ENCODE results near the gene PDE8B. TPM values are rescaled to one million over a fixed set of nuclear protein-coding genes. Genes with fewer than 3 reads are reported as not detected.

PDE8B gene
- polyA plus RNA-seq, 1 of the 3 experiments (the other 2 are of a cell fraction), result not detected

DNA sequence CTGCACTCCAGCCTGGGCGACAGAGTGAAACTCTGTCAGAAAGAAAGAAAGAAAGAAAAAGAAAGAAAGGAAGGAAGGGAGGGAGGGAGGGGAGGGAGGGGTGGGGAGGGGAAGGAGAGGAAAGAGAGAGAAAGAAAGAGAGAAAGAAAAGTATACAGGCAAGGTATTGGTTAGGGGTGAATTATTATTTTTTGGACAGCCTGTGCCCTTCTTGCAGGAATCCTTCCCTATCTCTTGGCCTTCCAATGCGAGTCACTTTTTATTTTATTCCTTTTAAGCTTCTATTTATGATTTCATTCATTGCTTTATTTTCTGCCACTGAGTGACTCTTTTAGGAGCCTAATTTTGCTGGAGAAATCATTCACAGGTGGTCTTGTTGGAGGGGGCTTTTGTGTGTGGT lies 98.7 kb downstream of the PDE8B start (continued):
- TF ChIP-seq, protein P1, sequence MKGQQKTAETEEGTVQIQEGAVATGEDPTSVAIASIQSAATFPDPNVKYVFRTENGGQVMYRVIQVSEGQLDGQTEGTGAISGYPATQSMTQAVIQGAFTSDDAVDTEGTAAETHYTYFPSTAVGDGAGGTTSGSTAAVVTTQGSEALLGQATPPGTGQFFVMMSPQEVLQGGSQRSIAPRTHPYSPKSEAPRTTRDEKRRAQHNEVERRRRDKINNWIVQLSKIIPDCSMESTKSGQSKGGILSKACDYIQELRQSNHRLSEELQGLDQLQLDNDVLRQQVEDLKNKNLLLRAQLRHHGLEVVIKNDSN (IDR thresholded peaks at IDR 0.05; ENCODE audit: borderline replicate concordance, low read depth), result no peak

DNA sequence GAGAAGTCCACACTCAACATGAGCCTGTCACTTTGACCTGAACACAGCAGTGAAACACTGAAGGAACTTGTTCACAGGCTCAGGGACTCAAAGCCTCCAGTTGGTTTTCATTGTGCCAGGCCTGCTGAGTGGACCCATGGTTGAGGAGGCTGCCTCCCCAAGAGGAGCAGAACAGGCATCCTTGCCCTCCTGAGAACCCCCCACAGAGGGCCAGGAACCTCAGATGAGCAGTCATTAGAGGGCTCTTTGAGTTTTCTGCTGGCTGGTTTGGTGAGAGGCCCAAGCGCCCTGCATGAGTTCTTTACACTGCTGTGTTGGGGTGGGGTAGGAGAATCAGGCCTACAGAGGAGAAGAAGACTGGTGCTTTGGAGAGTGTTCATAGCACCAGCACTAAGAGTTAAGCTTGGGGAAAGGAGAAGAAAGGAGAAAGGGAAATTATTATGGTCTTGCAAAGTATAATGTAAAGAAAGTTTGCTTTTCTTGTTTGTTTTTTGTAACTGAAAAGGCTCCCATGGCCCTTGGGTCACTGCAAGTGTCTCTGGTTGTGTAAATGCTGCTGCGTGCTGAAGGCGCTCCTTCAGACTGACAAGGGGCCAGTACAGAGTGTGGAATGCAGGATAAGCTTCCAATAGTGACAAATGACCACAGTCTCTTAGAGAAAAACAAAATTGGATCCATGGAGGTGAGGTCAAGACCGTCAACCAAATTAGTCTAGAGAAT lies 100.2 kb downstream of the PDE8B start:
- no peaks in the 10 kb centered on the region for H3K27me3 ChIP-seq (ENCODE audit: insufficient read depth)
- no peak for TF ChIP-seq RXRA (IDR thresholded peaks at IDR 0.05; ENCODE audit: borderline replicate concordance, low read depth)
- TF ChIP-seq YY1 (IDR thresholded peaks at IDR 0.05; ENCODE audit: low read depth), result no peak
- TF ChIP-seq, protein P1 (IDR thresholded peaks at IDR 0.05; ENCODE audit: borderline replicate concordance, low read depth), result no peak
- TF ChIP-seq EZH2phosphoT487 (IDR thresholded peaks at IDR 0.05; ENCODE audit: borderline replicate concordance, low read depth), result no peak
- TF ChIP-seq FOXJ3 (CRISPR knock-in tag; IDR thresholded peaks at IDR 0.05), result no peak
- TF ChIP-seq, protein P2, sequence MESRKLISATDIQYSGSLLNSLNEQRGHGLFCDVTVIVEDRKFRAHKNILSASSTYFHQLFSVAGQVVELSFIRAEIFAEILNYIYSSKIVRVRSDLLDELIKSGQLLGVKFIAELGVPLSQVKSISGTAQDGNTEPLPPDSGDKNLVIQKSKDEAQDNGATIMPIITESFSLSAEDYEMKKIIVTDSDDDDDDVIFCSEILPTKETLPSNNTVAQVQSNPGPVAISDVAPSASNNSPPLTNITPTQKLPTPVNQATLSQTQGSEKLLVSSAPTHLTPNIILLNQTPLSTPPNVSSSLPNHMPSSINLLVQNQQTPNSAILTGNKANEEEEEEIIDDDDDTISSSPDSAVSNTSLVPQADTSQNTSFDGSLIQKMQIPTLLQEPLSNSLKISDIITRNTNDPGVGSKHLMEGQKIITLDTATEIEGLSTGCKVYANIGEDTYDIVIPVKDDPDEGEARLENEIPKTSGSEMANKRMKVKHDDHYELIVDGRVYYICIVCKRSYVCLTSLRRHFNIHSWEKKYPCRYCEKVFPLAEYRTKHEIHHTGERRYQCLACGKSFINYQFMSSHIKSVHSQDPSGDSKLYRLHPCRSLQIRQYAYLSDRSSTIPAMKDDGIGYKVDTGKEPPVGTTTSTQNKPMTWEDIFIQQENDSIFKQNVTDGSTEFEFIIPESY (IDR thresholded peaks at IDR 0.05; ENCODE audit: borderline replicate concordance, low read depth), result no peak
- TF ChIP-seq, protein P3, sequence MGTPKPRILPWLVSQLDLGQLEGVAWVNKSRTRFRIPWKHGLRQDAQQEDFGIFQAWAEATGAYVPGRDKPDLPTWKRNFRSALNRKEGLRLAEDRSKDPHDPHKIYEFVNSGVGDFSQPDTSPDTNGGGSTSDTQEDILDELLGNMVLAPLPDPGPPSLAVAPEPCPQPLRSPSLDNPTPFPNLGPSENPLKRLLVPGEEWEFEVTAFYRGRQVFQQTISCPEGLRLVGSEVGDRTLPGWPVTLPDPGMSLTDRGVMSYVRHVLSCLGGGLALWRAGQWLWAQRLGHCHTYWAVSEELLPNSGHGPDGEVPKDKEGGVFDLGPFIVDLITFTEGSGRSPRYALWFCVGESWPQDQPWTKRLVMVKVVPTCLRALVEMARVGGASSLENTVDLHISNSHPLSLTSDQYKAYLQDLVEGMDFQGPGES (IDR thresholded peaks at IDR 0.05; ENCODE audit: low read depth, low read length), result no peak
- TF ChIP-seq SMC3 (IDR thresholded peaks at IDR 0.05; ENCODE audit: low read depth, low read length), result no peak
- TF ChIP-seq ELF1 (IDR thresholded peaks at IDR 0.05), result no peak
- TF ChIP-seq NRF1 (IDR thresholded peaks at IDR 0.05; ENCODE audit: low read depth, low read length), result no peak
- no peak for TF ChIP-seq JUND (IDR thresholded peaks at IDR 0.05)
- no peak overlapping the region for H3K9ac ChIP-seq
- WGBS (ENCODE audit: low lambda C conversion rate), result 57% methylated on average over 4 of the region's 4 CpGs
- no peak overlapping the region for H3K27ac ChIP-seq (ENCODE audit: low read depth in 2 of 2, low read length in 1 of 2)
- H3K4me2 ChIP-seq, result no peak overlapping the region
- H3K36me3 ChIP-seq (replicated peaks in 1 of 2; ENCODE audit: control insufficient read depth in 1 of 2, insufficient read depth in 2 of 2, low read length in 1 of 2), result no peaks in the 10 kb centered on the region
- H2AFZ ChIP-seq (ENCODE audit: low read depth), result no peak overlapping the region
- H4K20me1 ChIP-seq (ENCODE audit: insufficient read depth), result no peaks in the 10 kb centered on the region
- no peaks in the 10 kb centered on the region for H3K79me2 ChIP-seq (ENCODE audit: insufficient read depth)
- H3K9me3 ChIP-seq, result no peaks in the 10 kb centered on the region
- no peak overlapping the region for H3K4me3 ChIP-seq (ENCODE audit: low read depth in 2 of 2, low read length in 1 of 2)
- no peaks in the 10 kb centered on the region for H3F3A ChIP-seq (replicated peaks; ENCODE audit: insufficient read depth)
- H3K4me1 ChIP-seq (ENCODE audit: control insufficient read depth in 1 of 2, insufficient read depth in 2 of 2, low read depth in 1 of 2, low read length in 1 of 2), result peaks cover 0 to 26% of the 10 kb centered on the region in 2 experiments; a peak in 1 of 4 replicates
- CTCF ChIA-PET, result interaction anchor here (1.0 kb wide), 1 partner anchor 8 kb away, joined by 4 read pairs; no protein-coding TSS in a partner anchor
- DNase-seq, result no peak
- POLR2A ChIA-PET, result no interaction called here
- H3K9me2 ChIP-seq, result no peaks in the 10 kb centered on the region

All from SK-N-SH (cell line).